H1 (cell line): ENCODE results near the gene MAN1A2. TPM values are rescaled to one million over a fixed set of nuclear protein-coding genes. Genes with fewer than 3 reads are reported as not detected.

Experiments used
- CTCF ChIA-PET: fragments of 300-600 bp; sonication (Branson Sonifier 250); formaldehyde crosslinking; loops from one replicate; lab custom pipeline; 2021; ENCODE audit not compliant: partially characterized antibody; lab: Charles Lee
- POLR2A ChIA-PET: fragments of 300-600 bp; sonication (Branson Sonifier 250); formaldehyde crosslinking; loops from one replicate; lab custom pipeline; 2021; ENCODE audit warnings: inconsistent platforms; ENCODE audit not compliant: partially characterized antibody; lab: Charles Lee
- DNase-seq, 2 experiments: peaks; one replicate each; pipeline versions ENCODE4 v3.0.0 to v3.0.0-alpha.2; 2010 to 2022; ENCODE audit warnings: low spot score in 2 of 2, low read depth in 1 of 2, mixed read lengths in 1 of 2
- FAIRE-seq: peaks from 2 replicates; lab custom pipeline; 2011; peaks lifted over from hg19 to GRCh38; lab: Jason Lieb, UNC
- H2AFZ ChIP-seq: 2 replicates; pipeline ENCODE4 v1.8.1; 2012; ENCODE audit warnings: low read length, inconsistent platforms
- H2AK5ac ChIP-seq: 2 replicates; pipeline ENCODE4 v1.6.1; 2013; ENCODE audit warnings: low read depth, low read length
- H2BK120ac ChIP-seq: replicated peaks from 2 replicates; pipeline ENCODE3; 2013; ENCODE audit warnings: low read depth, low read length, inconsistent platforms
- H2BK12ac ChIP-seq: 2 replicates; pipeline ENCODE4 v1.6.1; 2013; ENCODE audit warnings: low read depth, low read length
- H2BK15ac ChIP-seq: 2 replicates; pipeline ENCODE4 v1.6.1; 2013; ENCODE audit warnings: low read length
- H2BK20ac ChIP-seq: 2 replicates; pipeline ENCODE4 v1.6.1; 2013; ENCODE audit warnings: low read length
- H2BK5ac ChIP-seq: 2 replicates; pipeline ENCODE4 v1.6.1; 2013; ENCODE audit warnings: low read depth, low read length
- H3K14ac ChIP-seq: 2 replicates; pipeline ENCODE4 v1.6.1; 2013; ENCODE audit warnings: inconsistent platforms; ENCODE audit not compliant: insufficient read length
- H3K18ac ChIP-seq: 2 replicates; pipeline ENCODE4 v1.6.1; 2013; ENCODE audit warnings: low read length; ENCODE audit errors: extremely low read depth
- H3K23ac ChIP-seq: 2 replicates; pipeline ENCODE4 v1.6.1; 2013; ENCODE audit warnings: inconsistent platforms; ENCODE audit not compliant: insufficient read length
- H3K23me2 ChIP-seq: 2 replicates; pipeline ENCODE4 v1.6.1; 2013; ENCODE audit warnings: low read depth, low read length
- H3K27ac ChIP-seq: 2 replicates; pipeline ENCODE4 v1.6.1; 2011; ENCODE audit warnings: low read depth, low read length, inconsistent platforms
- H3K27me3 ChIP-seq, 4 experiments: replicated peaks in 1 of 4; 1 replicate in 1 of 4; 2 replicates in 3 of 4; pipeline versions ENCODE4 v1.6.1 to v1.8.1; 2011 to 2013; ENCODE audit warnings: low read length in 3 of 4, mild to moderate bottlenecking in 3 of 4, inconsistent platforms in 2 of 4, mixed read lengths in 2 of 4, moderate library complexity in 1 of 4; ENCODE audit not compliant: control insufficient read depth in 3 of 4, insufficient read depth in 3 of 4; ENCODE audit errors: extremely low read depth in 1 of 4
- H3K36me3 ChIP-seq, 4 experiments: 2 replicates each; pipeline versions ENCODE4 v1.6.1 to v1.8.1; 2011 to 2013; ENCODE audit warnings: mild to moderate bottlenecking in 4 of 4, low read length in 3 of 4, moderate library complexity in 2 of 4, control low read depth in 1 of 4, inconsistent platforms in 1 of 4; ENCODE audit not compliant: insufficient read depth in 4 of 4, control insufficient read depth in 2 of 4
- H3K4ac ChIP-seq: replicated peaks from 2 replicates; pipeline ENCODE3; 2013; ENCODE audit warnings: low read length, low read depth, mixed read lengths, inconsistent platforms; ENCODE audit not compliant: insufficient read length
- H3K4me1 ChIP-seq, 4 experiments: replicated peaks in 1 of 4; 1 replicate in 1 of 4; 2 replicates in 3 of 4; pipeline versions ENCODE4 v1.6.1 to v1.8.1; 2011 to 2013; ENCODE audit warnings: low read length in 3 of 4, inconsistent platforms in 2 of 4, mixed read lengths in 1 of 4; ENCODE audit not compliant: insufficient read depth in 4 of 4, control insufficient read depth in 3 of 4
- H3K4me2 ChIP-seq, 2 experiments: 2 replicates each; pipeline versions ENCODE4 v1.6.1 to v1.8.1; 2011 to 2013; ENCODE audit warnings: low read depth in 2 of 2, low read length in 2 of 2, control low read depth in 1 of 2, inconsistent platforms in 1 of 2, mild to moderate bottlenecking in 1 of 2; ENCODE audit not compliant: insufficient read depth in 1 of 2
- H3K4me3 ChIP-seq, 4 experiments: fragments of 200-600, 300-600 bp in 1 of 4; sonication (generic), shearing (Covaris generic), sonication (Bioruptor Twin) in 1 of 4; 2 replicates each; pipeline versions ENCODE4 v1.5.1 to v1.8.1; 2011 to 2016; ENCODE audit warnings: low read length in 4 of 4, low read depth in 3 of 4, control low read depth in 2 of 4, inconsistent platforms in 2 of 4, mild to moderate bottlenecking in 2 of 4, mixed read lengths in 1 of 4, moderate library complexity in 1 of 4; ENCODE audit not compliant: insufficient read depth in 2 of 4; ENCODE audit errors: extremely low read depth in 1 of 4
- H3K56ac ChIP-seq: replicated peaks from 2 replicates; pipeline ENCODE3; 2013; ENCODE audit warnings: low read depth, mild to moderate bottlenecking, mixed read lengths, low read length, inconsistent platforms; ENCODE audit not compliant: insufficient read length
- H3K79me1 ChIP-seq: 2 replicates; pipeline ENCODE4 v1.6.1; 2013; ENCODE audit warnings: low read depth, low read length, control low read depth
- H3K79me2 ChIP-seq, 2 experiments: 2 replicates each; pipeline versions ENCODE4 v1.6.1 to v1.8.1; 2012 to 2013; ENCODE audit warnings: low read length in 2 of 2, mild to moderate bottlenecking in 2 of 2, inconsistent platforms in 1 of 2; ENCODE audit not compliant: insufficient read depth in 2 of 2, control insufficient read depth in 1 of 2
- H3K9ac ChIP-seq, 4 experiments: replicated peaks in 1 of 4; 1 replicate in 1 of 4; 2 replicates in 3 of 4; pipeline versions ENCODE4 v1.6.1 to v1.8.1; 2011 to 2013; ENCODE audit warnings: low read depth in 3 of 4, low read length in 3 of 4, control low read depth in 2 of 4, mild to moderate bottlenecking in 2 of 4, moderate library complexity in 2 of 4, inconsistent platforms in 1 of 4; ENCODE audit errors: extremely low read depth in 1 of 4
- H3K9me3 ChIP-seq, 2 experiments: 2 replicates each; pipeline versions ENCODE4 v1.6.1 to v1.8.1; 2012 to 2013; ENCODE audit warnings: mild to moderate bottlenecking in 2 of 2, moderate library complexity in 2 of 2, control low read depth in 1 of 2, inconsistent platforms in 1 of 2, low read depth in 1 of 2, low read length in 1 of 2, mixed read lengths in 1 of 2; ENCODE audit not compliant: insufficient read depth in 2 of 2
- H4K20me1 ChIP-seq, 2 experiments: replicated peaks in 1 of 2; 2 replicates each; pipeline versions ENCODE3 to v1.8.1; 2011 to 2013; ENCODE audit warnings: inconsistent platforms in 2 of 2, low read length in 2 of 2, mild to moderate bottlenecking in 1 of 2; ENCODE audit not compliant: insufficient read depth in 2 of 2, control insufficient read depth in 1 of 2
- H4K5ac ChIP-seq: 2 replicates; pipeline ENCODE4 v1.6.1; 2013; ENCODE audit warnings: low read length, low read depth, mixed read lengths, inconsistent platforms; ENCODE audit not compliant: insufficient read length
- H4K8ac ChIP-seq: 2 replicates; pipeline ENCODE4 v1.8.0; 2013; ENCODE audit warnings: mild to moderate bottlenecking, moderate library complexity, low read length, inconsistent platforms; ENCODE audit not compliant: insufficient read depth; ENCODE audit errors: extremely low read depth
- H4K91ac ChIP-seq: replicated peaks from 2 replicates; pipeline ENCODE3; 2013; ENCODE audit warnings: low read length, mixed read lengths, inconsistent platforms; ENCODE audit not compliant: insufficient read length
- CHD2 ChIP-seq: IDR thresholded peaks from 2 replicates; pipeline ENCODE4 v1.6.1; 2012; ENCODE audit warnings: low read length, improper control_type of control experiment
- CREB1 ChIP-seq: IDR thresholded peaks from 2 replicates; pipeline ENCODE4 v1.6.1; 2012; ENCODE audit warnings: inconsistent platforms
- CTCF ChIP-seq, 3 experiments: IDR thresholded peaks; 1 replicate in 2 of 3; 2 replicates in 1 of 3; pipeline versions ENCODE4 v1.5.1 to v1.6.1; 2011; ENCODE audit warnings: low read length in 3 of 3, mild to moderate bottlenecking in 3 of 3, inconsistent platforms in 2 of 3, low read depth in 1 of 3, moderate library complexity in 1 of 3; ENCODE audit not compliant: insufficient read depth in 1 of 3; ENCODE audit errors: control extremely low read depth in 1 of 3
- EP300 ChIP-seq, 2 experiments: IDR thresholded peaks; 1 replicate in 1 of 2; 2 replicates in 1 of 2; pipeline ENCODE4 v1.6.1; 2011 to 2012; ENCODE audit warnings: low read depth in 2 of 2, low read length in 2 of 2, mild to moderate bottlenecking in 2 of 2, borderline replicate concordance in 1 of 2, inconsistent platforms in 1 of 2, moderate library complexity in 1 of 2
- HDAC2 ChIP-seq, 2 experiments: fragments of 300-600 bp in 1 of 2; sonication (generic) in 1 of 2; IDR thresholded peaks; 2 replicates each; pipeline ENCODE4 v1.6.1; 2011 to 2012; ENCODE audit warnings: low read depth in 2 of 2, low read length in 2 of 2, mild to moderate bottlenecking in 2 of 2, moderate library complexity in 2 of 2, borderline replicate concordance in 1 of 2, inconsistent platforms in 1 of 2
- NRF1 ChIP-seq: IDR thresholded peaks from 2 replicates; pipeline ENCODE4 v1.6.1; 2011; ENCODE audit warnings: mild to moderate bottlenecking, low read depth, low read length, improper control_type of control experiment
- RFX5 ChIP-seq: IDR thresholded peaks from 2 replicates; pipeline ENCODE4 v1.6.1; 2011; ENCODE audit warnings: low read depth, low read length, improper control_type of control experiment, borderline replicate concordance
- TCF12 ChIP-seq: IDR thresholded peaks from 2 replicates; pipeline ENCODE4 v1.6.1; 2011; ENCODE audit warnings: low read depth, mild to moderate bottlenecking, low read length
- ZNF274 ChIP-seq: IDR thresholded peaks from 2 replicates; pipeline ENCODE4 v1.7.0; 2012; ENCODE audit warnings: low read length, borderline replicate concordance; ENCODE audit errors: extremely low read depth
- WGBS, 2 experiments: shearing (Covaris generic) in 1 of 2; methylation state at CpG; one replicate each; pipeline versions ENCODE4 v1.1.6 to v1.1.7; 2013 to 2015; ENCODE audit warnings: low lambda C conversion rate in 2 of 2, mixed read lengths in 2 of 2, inconsistent platforms in 1 of 2, low coverage in 1 of 2, missing lambda C conversion rate in 1 of 2; ENCODE audit not compliant: insufficient replicate concordance in 2 of 2, insufficient coverage in 1 of 2, insufficient read length in 1 of 2; ENCODE audit errors: extremely low coverage in 1 of 2, missing lambda C conversion rate in 1 of 2; 5-methylcytosine and 5-hydroxymethylcytosine counted together
- polyA plus RNA-seq, 7 experiments: library from polyadenylated mRNA; depleted of rRNA in 3 of 7; stranded (reverse) in 5 of 7; unstranded in 2 of 7; fragments of >200 nt in 5 of 7; fragments of 200-250 nt in 2 of 7; gene quantifications; 1 replicate in 5 of 7; 2 replicates in 1 of 7; 4 replicates in 1 of 7; pipeline versions ENCODE4 v1.2.1 to v1.2.3, GENCODE V29; 2011 to 2013; ENCODE audit warnings: missing spikeins in 2 of 7, mixed read lengths in 2 of 7
- total RNA-seq: library from RNA; stranded (reverse); fragmentation: NEBNext Ultra II Directional; extraction: Animal tissue kit (Norgen Biotek cat#: 25700); gene quantifications from 2 replicates; pipeline ENCODE4 v1.2.1, GENCODE V29; 2021

MAN1A2 gene
- total and polyA plus RNA-seq, 2 of the 8 experiments (the other 6 are each of a cell fraction or from before 2014, with no cell fraction given) = 5.5 to 18.8 TPM

GRCh38 chr1:117563492-117563875 lies 196.2 kb downstream of the MAN1A2 start:
- no peaks in the 10 kb centered on the region for H3K79me1 ChIP-seq
- H3K4ac ChIP-seq = no peak overlapping the region
- no peak overlapping the region for H3K4me3 ChIP-seq
- H4K20me1 ChIP-seq = no peaks in the 10 kb centered on the region
- H3K56ac ChIP-seq = no peak overlapping the region
- no peak overlapping the region for H3K23ac ChIP-seq
- H3K27me3 ChIP-seq = no peaks in the 10 kb centered on the region
- no peak overlapping the region for H2BK5ac ChIP-seq
- no peak overlapping the region for H3K9ac ChIP-seq
- no peak overlapping the region for H3K18ac ChIP-seq
- peaks cover 4 to 9% of the 10 kb centered on the region in 2 experiments; a peak in 2 of 4 replicates for H3K9me3 ChIP-seq
- no peaks in the 10 kb centered on the region for H3K23me2 ChIP-seq
- no peak overlapping the region for H3K14ac ChIP-seq
- TF ChIP-seq HDAC2 (IDR thresholded peaks at IDR 0.05; ENCODE audit: borderline replicate concordance in 1 of 2, low read depth in 2 of 2, low read length in 2 of 2) = no peak
- TF ChIP-seq CTCF (IDR thresholded peaks at IDR 0.05; ENCODE audit: control extremely low read depth in 1 of 3, insufficient read depth in 1 of 3, low read depth in 1 of 3, low read length in 3 of 3) = no peak
- no peak for TF ChIP-seq RFX5
- no peak for TF ChIP-seq NRF1
- no peak for TF ChIP-seq ZNF274
- no peak for TF ChIP-seq CREB1
- no peak for TF ChIP-seq EP300 (IDR thresholded peaks at IDR 0.05; ENCODE audit: borderline replicate concordance in 1 of 2, low read depth in 2 of 2, low read length in 2 of 2)
- no peak for TF ChIP-seq TCF12
- TF ChIP-seq CHD2 = no peak
- no peak overlapping the region for H2BK12ac ChIP-seq
- no peaks in the 10 kb centered on the region for H3K4me1 ChIP-seq
- no peak overlapping the region for H2BK120ac ChIP-seq
- H2AFZ ChIP-seq = no peak overlapping the region
- H2BK20ac ChIP-seq = no peak overlapping the region
- H4K91ac ChIP-seq = no peak overlapping the region
- H4K8ac ChIP-seq = no peak overlapping the region
- ChIA-PET POLR2A (no interaction called here), CTCF (interaction anchor here (0.6 to 2.8 kb wide), 6 partner anchors 12 to 191 kb away, joined by 3 to 17 read pairs (median 4); no protein-coding TSS in a partner anchor)
- H2AK5ac ChIP-seq = no peak overlapping the region
- WGBS, 2 experiments = 92% methylated on average over 4 of the region's 4 CpGs; no CpG with 5 or more reads in 1 of the 2 experiments
- H2BK15ac ChIP-seq = no peak overlapping the region
- no peaks in the 10 kb centered on the region for H3K79me2 ChIP-seq
- FAIRE-seq = no peak
- DNase-seq = peak in 1 of 2 experiments; percentile 8
- H4K5ac ChIP-seq = no peak overlapping the region
- H3K36me3 ChIP-seq = no peaks in the 10 kb centered on the region
- H3K27ac ChIP-seq = no peak overlapping the region
- no peak overlapping the region for H3K4me2 ChIP-seq
